GM21528 (cell line): ENCODE measurements around the gene KDM1B.
A peak's percentile ranks its signal among the peaks of the same experiment; 100 is the strongest.
"Not testable (repeated sequence)": the region's sequence is repeated elsewhere in the genome, so short reads cannot be mapped to it uniquely, and the experiment has no call there.

Experiments used
- ATAC-seq: cut with Tn5 transposase; IDR thresholded peaks from one replicate; pipeline ENCODE4 v1.9.1; 2021; ENCODE audit warnings: mild to moderate bottlenecking, moderate library complexity; ENCODE audit not compliant: unreplicated experiment, low FRiP score

The KDM1B gene

DNA sequence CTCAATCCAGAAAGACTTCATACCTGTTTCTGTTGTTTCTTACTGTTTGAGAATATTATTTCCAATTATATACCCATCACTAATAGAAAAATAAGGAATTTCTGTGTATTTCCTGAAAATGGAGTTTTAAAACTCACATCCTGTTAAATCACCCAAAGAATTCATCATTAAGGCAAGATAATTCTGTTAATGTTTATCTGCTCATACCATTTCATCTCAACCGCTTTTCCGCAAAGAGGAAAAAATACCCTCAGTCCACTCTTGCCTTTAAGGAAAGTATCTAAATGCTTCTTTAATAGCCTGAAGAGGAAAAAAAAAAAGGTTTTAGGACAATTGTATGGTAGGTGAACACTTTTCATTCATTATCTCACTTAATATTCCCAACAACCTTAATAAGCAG is 7.6 kb upstream of the KDM1B start:
- no peak for ATAC-seq

DNA sequence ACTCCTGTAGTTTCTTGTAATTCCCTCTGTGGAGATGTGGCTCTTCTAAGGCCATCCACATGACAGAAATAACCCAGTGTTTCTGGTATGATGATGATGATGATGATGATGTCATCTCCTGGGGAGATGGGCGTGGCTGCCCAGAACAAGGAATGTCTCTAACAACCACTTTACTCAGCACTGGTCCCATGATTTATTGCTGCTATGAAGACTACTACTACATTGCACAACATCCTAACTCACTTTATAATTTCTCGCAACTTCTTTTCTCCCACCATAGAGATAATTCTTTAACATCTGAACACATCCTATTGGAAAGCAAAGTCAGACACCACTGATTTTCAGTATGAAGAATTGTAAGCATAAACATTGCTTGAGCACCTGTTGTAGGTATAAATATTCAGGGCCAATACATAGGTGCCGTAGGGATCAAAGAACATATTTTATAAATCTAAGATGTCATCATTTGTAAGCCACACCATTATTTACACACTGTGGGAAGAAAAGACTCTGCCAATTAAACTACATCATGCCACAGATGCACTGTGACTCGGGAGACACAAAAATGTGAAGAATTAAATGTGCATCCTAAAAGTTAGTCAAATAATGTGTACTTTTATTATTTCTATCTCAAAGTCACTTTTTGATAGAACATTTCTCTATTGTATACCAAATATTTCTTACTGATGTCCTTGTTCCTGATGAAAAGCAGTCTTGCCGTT is 6.8 kb upstream of the KDM1B start:
- no peak for ATAC-seq

GRCh38 chr6:18151391-18151790 is 3.8 kb upstream of the KDM1B start:
- not testable (repeated sequence) for ATAC-seq

DNA sequence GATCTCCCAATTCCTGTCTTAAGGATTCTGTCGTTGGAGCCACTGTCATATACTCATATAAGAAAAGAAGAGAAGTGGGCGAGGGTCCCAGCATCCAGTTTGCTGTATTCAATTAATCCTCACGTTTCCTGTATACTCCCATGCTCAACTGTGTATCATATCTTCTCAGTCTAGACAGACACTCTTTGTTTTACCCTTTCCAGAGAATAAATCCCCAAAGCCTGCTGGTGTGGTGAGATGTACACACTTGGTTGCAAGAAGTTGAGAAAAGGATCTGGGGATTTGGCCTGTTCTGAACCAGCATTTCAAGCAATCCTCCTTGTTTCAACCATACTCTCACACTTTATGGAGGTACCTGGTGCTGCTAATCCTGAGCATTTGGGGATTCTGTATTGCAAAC is 3.4 kb upstream of the KDM1B start:
- no peak for ATAC-seq

GRCh38 chr6:18153311-18153703 is 1.9 kb upstream of the KDM1B start:
- ATAC-seq: no peak

DNA sequence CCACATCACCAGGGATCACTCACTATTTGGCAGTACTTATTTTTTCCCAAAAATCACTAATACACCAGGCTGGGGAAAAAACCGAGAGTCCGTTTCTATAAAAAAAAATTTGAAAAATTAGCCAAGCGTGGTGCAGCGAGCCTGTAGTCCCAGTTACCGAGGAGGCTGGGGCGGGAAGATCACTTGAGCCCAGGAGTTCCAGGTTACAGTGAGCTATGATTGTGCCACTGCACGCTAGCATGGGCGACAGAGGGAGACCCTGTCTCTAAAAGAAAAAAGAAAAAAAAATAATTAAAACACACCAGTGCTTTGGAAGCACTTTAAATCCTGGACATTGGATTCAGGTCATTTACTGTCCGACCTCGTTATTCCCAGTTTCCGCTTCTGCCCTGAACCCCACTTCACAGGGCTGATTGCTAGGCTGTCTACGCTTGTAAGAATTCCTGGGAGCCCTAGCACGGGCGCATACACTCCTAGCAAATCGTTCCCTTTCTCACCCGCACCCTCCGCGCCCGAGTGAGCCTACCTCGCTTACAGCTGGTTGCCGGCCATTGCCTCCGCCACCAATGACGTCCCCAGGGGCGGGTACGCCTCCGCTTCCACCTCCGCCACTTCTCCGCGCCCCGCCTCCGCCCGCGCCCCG is 594 bp upstream of the KDM1B start, which contains the start of gene TPMT:
TPMT (minus strand) TSS at position 571 of the 643 bp plus-strand sequence. CDS start 5,950 bp downstream, outside the sequence.
- ATAC-seq: peak; percentile 69

- peak; percentile 35 for ATAC-seq
These were observed 721 bp downstream of the KDM1B start for GRCh38 chr6:18155864-18156421.

- no peak for ATAC-seq
These were observed 5.7 kb downstream of the KDM1B start for GRCh38 chr6:18160911-18161310.

GRCh38 chr6:18161431-18161830 is 6.2 kb downstream of the KDM1B start:
- ATAC-seq: no peak

DNA sequence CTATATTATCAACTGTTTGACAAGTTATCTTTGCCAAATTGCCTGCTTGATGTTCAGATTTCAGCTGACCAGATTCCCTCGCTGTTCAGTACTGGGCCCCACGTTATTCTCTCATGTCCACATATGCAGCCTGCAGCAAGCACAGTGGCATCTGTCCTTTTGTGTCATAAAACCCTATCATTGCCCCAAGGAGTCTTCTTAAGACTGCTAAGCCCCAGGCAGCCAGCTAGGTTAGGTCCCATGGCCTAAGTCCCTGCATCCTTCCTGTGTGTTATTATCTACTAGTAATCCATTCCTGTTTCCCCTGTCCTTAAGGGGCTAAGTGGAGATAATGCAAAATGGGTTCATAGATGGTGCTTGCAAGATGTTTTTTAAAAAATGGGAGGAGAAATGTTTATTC is 7.2 kb downstream of the KDM1B start:
- ATAC-seq: no peak

DNA sequence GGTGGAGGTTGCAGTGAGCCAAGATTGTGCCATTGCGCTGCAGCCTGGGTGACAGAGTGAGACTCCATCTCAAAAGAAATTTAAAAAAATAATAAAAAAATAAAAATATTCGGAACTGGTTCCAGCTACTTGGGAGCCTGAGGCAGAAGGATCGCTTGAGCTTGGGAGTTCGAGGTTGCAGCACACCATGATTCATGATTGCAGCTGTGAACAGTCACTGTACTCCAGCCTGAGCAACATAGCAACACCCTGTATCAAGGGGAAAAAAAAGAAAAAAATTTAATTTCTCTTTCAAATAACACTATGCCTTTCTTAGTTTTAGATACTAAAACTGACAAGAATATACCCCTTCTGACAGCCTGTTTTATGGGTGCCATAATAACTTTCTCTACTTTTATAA is 10.5 kb downstream of the KDM1B start:
- ATAC-seq: no peak

GRCh38 chr6:18166312-18167036 is 11.3 kb downstream of the KDM1B start:
- ATAC-seq: no peak

DNA sequence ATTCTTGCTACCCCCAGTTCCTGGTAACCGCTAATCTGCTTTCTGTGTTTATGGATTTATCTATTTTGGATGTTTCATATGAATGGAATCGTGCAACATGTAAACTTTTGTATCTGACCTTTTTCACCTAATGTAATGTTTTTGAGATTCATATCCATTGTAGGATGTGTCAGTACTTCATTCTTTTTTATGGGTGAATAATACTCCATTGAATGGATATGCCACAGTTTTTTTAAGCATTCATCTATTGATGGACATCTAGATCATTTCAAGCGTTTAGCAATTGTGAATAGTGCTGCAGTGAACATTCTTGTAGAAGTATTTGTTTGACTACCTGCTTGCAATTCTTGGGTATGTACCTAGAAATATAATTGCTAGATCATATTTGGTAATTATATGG is 13.0 kb downstream of the KDM1B start:
- no peak for ATAC-seq

DNA sequence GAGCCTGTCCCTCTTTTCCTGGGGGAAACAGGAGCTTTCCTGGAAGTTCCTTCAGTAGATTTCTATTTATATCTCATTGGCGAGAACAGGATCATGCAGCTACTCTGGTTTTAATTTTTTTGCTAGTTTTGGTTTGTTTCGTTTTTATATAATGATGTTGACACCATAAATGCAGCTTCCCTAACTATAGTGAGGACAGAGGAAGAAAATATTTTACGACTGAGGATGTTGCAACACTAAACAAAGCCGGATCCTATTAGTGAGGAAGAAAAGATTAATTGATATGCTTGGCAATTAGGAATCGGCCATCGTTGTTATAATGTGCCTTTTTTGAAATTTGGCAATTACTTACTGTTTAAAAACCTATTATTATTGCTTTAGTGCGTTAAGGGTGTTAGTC is 16.6 kb downstream of the KDM1B start:
- no peak for ATAC-seq

- not testable (repeated sequence) for ATAC-seq
These were observed 21.0 kb downstream of the KDM1B start for GRCh38 chr6:18176198-18176597.

DNA sequence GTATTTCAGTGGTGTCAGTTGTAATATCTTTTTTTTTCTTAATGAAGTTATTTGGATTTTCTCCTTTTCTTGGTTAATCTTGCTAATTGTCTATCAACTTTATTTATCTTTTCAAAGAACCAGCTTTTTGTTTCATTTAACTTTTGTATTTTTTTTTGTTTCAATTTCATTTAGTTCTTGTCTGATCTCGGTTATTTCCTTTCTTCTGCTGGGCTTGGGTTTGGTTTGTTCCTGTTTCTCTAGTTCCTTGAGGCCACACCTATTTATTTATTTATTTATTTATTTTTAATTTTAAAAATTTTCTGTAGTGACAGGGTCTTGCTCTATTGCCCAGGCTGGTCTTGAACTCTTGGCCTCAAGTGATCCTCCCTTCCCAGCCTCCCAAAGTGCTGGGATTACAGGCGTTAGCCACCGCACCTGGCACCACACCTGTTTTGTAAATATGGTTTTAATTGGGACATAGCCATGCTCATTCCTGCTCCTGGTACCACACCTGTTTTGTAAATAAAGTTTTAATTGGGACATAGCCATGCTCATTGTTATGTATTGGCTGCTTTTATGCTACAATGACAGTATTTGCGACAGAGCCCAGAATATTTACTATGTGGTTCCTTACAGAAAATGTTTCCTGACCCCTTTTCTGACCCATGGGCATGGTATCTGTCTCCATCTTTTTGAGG is 22.2 kb downstream of the KDM1B start:
- no peak for ATAC-seq

DNA sequence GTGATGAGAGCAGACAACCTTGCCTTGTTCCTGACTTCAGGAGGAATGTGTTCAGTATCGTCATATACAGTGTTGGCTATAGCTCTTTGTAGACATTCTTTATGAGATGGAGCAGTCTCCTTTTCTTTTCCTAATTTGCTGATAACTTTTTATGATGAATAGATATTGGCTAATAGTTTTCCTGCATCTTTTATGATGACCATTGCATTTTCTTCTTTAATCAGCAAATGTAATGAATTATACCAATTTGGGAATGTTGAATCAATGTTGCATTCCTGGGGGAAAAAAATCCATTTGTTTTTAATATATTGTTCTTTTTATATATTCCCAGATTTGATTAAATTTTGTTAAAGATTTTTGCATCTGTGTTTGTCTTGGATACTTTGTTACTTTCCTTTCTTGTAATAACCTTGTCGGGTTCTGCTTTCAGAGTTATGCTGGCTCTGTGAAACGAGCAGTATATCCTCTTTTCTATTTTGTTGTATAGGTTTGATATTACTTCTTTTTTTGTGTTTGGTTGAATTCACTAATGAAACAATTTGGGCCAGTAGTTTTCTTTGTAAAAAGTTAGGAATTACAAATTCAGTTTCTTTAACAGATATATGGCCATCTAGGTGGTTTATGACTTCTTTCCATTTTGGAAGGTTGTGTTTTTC is 23.9 kb downstream of the KDM1B start:
- ATAC-seq: no peak

DNA sequence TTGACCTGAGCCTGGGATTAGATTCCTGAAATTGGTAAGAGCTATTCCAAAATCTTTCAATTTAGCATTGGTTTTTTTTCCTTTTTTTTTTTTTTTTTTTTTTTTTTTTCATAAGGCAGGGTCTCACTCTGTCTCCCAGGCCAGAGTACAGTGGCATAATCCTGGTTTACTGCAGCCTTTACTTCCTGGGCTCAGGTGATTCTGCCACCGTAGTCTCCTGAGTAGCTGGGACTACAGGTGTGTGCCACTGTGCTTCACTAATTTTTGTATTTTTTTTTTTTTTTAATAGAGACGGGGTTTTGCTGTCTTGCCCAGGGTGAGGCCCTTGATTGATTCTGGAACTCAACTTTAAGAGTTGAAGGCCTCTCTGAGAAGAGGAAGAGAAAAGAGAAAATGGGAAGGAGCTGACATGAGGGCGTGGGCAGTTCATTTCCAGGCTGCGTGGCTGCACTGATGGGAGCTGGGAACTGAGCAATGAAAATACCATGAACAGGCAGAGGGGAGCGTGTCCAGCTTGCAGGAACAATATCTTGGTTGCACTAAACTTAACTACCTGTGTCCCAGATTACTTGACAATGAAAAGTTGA is 24.6 kb downstream of the KDM1B start:
- no peak for ATAC-seq

GRCh38 chr6:18182568-18182967 is 27.3 kb downstream of the KDM1B start:
- ATAC-seq: no peak

DNA sequence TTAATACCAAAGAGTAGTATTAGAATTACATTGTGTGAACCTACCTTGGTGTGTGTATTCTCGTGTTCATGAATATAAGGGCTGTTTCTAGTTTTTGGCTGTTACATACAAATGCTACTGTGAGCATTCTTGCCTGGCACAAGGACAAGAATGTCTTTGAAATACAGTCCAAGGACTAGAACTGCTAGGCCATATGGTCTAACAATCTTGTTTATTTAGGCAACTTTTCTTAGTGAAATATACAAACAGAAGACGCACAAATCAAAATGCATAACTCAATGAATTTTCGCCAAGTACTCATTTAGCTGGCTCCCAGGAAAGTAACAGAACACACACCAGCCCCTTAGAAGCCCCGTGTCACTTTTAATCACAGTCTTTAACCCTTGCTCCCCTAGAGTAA is 28.5 kb downstream of the KDM1B start:
- ATAC-seq: no peak
